Urothelium cell line (cell line): ENCODE results near the gene HPF1.
"Not testable (repeated sequence)": the region's sequence is repeated elsewhere in the genome, so short reads cannot be mapped to it uniquely, and the experiment has no call there.

Source experiments
- DNase-seq: peaks from one replicate; pipeline ENCODE4 v3.0.0; 2011; ENCODE audit warnings: low spot score, mixed read lengths
- FAIRE-seq: peaks from 2 replicates; lab custom pipeline; 2011; peaks lifted over from hg19 to GRCh38; lab: Jason Lieb, UNC

HPF1 gene

DNA sequence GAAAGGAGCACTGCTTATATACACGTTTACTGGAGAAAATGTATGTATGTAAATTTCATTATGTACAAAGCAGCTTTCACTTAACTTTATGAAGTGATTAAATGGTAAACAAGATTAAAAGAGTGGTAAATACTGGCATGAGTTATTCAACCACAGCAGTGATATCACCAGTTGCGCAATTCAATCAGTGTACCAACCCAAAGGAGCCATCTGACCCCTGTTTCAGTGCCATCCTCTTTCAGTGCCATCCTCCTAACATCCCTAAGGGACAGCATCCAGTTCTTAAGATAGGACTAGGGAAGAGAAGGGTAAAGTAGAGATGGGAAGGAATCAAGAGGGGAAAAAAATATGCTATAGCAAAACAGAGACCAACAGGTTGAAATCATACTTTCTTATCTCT is 16.2 kb downstream of the HPF1 start:
- FAIRE-seq (no peak), DNase-seq (no peak)

DNA sequence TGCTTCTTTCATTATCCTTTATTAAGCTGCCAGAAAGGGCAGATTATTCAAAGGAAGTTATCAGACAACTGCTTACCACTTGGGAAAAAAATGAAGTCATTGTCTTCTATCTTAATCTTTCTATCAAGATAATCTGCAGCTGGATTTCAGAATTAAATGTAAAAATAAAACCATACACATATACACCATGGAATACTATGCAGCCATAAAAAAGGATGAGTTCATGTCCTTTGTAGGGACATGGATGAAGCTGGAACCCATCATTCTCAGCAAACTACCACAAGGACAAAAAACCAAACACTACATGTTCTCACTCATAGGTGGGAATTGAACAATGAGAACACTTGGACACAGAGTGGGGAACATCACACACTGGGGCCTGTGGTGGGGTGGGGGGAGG is 19.1 kb downstream of the HPF1 start:
- DNase-seq, FAIRE-seq: not testable (repeated sequence)

DNA sequence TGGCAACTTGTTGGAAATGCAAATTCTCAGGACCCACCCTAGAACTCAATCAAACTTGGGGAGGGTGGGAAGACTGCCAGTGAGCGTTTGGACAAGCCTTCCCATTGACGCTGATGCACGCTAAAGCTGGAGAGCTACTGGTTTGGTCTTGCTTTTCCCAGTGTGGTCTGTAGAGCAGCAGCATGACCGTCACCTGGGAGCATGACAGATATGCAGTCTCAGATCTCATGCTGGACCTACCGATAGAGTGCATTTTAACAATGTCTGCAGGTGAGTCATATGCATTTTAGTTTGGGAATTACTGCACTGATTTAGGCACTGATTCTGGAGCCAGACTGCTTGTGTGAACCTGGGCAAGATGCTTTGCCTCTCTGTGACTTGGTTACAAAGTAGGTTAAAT is 27.2 kb downstream of the HPF1 start:
- FAIRE-seq (no peak), DNase-seq (no peak)

DNA sequence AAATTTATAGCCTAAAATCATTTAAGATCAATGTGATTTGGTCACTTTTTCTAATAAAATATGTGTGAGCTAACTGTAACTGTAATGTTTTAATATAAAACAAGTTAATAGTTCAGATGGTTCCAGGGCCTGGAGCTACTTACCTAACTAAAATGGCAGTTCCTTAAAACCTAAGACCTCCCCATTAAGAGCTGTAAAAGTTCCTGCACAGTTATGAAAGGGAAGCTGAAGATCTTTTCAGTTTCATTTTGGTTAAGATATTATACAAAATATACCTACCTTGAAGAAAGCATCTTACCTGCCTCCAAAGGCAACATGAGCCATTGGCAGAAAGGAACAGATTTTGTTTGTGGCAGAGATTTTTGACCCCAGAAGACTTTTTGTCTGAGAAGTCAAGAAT is 30.1 kb downstream of the HPF1 start:
- FAIRE-seq: no peak
- no peak for DNase-seq

DNA sequence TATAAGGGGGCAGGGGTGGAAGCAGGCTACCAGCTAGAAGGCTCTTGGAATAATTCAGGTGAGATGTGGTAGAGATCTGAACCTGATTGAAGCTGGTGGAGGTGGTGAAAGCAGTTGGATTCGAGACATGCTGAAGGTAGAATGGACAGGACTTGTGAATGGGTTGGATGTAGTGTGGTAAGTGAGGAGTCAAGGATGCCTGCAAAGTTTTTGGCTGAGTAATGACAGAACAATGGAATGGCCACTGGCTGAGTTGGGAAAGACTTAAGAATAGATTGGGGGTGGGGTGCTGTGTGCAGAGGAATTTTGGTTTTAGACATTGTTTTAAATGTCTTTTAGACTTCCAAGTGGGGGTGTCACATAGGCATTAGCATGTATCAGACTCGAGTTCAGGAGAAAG is 33.5 kb downstream of the HPF1 start:
- no peak for FAIRE-seq
- no peak for DNase-seq

DNA sequence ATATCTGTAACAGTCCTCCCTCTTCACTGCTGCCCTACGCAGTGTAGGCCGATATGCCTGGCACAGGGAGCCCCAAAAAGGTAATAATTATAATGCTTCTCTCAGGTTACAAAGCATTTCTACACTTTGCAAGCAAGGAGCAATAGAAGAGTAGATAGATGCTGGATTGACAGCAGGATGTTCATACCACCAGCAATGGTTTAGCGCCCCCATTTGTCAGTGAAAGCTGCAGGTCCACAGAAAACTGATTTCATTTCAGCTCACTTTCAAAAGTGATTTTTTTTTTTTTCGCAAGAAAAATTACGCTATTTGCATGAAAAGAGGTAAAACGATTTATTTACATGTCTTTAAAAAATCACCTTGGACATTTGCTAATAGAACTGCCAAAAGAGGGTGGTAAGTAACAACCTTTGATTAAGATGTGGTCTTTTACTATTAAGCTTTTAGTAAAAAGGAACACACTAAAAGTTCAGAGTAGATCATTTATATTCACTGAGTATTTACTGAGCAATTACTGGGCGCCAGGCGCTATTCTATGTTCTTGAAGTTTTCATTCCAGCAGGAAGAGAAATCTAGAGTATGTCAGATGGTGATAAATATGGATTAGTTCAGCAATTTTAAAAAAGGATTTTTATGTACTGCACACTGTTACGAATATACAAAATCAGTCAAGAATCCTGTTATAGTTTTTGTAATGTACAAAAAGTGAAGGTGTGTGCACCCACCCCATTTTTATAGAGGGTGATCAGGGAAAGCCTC is 34.4 kb downstream of the HPF1 start:
- no peak for DNase-seq
- FAIRE-seq: no peak

DNA sequence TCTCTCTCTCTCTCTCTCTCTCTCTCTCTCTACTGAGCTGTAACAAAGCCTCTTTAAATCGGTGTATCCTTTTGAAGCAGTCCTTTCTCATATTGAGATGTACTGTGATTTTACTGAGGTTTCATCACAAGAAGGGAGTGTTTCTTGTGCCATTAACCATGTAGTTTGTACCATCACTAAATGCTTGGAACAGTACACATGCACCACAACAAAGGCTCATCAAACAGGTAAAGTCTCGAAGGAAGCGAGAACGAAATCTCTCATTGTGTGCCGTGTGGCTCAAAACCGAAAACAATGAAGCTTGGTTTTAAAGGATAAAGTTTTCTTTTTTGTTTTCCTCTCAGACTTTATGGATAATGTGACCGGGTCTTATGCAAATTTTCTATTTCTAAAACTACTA is 37.2 kb downstream of the HPF1 start:
- DNase-seq (no peak), FAIRE-seq (no peak)

DNA sequence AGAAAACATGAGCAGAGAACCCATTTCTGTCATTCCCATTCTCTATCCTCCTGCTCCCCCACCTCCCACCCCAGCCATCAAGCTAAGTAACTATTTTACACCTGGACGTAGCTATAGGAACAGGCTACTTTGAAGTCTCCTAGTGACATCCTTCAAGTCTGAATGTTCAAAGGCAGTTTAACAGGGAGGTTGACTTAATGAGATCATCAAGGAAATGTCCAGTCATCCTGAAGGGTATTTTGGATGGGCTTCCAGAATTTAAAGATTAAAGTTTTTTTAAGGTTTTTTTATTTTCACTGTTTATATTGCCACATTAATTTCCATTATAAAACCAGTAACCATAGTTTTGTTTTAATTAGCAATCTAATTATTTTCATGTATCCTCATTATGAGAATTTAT is 41.1 kb downstream of the HPF1 start:
- DNase-seq (no peak), FAIRE-seq (no peak)

DNA sequence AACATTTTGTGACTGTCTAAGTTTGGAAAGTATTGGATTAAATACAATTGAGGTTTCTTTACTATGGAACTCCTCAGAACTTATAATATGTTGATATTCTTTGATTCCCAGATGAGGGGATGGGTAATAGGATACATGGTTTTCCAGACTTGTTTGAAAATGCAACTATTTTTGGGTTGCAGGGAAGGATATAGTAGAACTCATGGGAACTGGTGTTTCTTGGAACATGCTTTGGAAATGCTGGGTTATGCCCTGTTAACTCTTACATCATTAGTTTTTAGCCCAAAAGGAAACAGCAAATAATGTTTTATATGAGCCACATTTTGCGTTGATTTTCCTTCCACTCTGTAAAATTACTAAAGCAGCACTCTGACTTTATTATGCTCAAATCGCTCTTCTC is 41.9 kb downstream of the HPF1 start:
- FAIRE-seq: no peak
- no peak for DNase-seq

DNA sequence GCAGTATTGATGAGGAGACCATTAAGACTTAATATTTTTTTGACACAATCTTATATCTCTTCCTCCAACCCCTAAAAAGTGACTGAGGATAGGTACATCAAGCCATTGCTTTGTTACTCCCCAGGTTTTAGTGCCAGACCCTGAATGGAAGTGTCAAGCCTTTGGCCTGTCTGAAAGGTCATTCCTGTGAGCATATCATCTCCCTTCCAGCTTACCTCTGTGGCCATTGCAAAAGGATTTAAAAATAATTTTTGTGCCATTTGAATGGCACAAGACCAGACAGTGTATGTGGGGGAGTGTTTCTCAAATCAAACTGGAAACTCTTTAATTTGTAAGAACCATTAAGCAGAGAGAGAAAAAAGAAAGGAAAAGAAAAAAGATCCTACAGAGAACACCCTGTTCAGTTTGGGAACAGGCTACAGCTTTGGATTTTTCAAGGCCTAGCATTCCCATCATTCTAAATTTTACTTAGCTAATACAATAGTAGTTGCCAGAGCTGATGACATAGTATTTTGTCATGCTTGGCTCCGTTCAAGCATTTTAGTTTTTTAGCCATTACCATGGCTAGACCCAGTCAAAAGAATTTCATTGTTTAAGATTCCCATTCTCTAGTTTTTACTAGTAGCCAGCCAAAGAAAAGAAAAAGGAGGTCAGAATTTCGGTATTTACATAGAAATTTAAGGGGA is 49.6 kb downstream of the HPF1 start:
- FAIRE-seq (no peak), DNase-seq (no peak)

DNA sequence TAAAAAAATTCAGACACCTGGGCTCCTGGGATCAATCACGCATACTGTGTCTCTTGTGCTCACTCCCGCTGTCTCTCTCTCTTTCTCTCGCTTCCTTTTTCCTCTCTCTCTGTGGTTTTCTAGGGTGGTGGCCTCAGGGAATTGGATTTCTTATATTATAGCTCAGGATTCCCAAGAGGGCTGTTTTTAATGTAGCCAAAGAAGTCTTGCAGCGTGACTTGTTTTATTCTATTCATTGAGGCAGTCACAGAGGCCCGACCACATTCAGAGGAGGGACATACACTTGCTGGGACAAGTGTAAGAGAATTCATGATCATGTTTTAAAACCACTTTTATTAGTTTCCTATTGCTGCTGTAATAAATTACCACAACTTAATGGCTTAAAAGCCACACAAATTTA is 59.4 kb downstream of the HPF1 start:
- FAIRE-seq: no peak
- DNase-seq: no peak

DNA sequence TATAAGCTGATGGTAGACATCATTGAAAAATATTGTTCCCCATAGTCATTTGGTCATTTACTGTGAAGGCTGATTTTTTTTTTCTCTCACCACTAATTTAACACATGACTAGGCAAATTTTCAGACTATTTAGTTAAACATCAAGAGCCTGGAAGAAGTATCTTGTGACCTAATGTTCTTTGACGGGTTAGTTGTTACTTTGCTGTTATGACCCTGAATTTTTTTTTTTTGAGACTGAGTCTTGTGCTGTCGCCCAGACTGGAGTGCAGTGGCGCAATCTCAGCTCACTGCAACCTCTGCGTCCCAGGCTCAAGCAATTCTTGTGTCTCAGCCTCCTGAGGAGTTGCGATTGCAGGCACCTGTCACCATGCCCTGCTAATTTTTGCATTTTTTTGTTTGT is 67.0 kb downstream of the HPF1 start:
- FAIRE-seq (no peak), DNase-seq (no peak)

DNA sequence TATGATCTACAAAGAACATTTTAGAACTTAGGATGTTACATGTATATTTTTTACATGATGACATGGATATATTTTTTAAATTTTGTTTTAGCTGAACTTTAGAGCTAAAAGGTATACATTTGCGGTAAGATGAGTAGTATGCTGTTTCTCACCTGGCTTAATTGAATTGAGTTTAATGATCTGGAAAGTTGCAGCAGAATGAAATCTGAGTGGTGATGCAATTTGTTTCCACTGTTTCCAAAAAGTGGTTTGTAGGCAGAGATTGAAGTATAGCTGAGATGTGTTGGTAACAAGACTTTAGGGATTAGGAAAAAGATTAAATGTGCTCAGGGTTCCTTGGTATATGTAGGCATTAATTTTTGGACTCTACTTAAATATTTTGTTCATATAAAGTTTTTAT is 68.1 kb downstream of the HPF1 start:
- no peak for FAIRE-seq
- no peak for DNase-seq

DNA sequence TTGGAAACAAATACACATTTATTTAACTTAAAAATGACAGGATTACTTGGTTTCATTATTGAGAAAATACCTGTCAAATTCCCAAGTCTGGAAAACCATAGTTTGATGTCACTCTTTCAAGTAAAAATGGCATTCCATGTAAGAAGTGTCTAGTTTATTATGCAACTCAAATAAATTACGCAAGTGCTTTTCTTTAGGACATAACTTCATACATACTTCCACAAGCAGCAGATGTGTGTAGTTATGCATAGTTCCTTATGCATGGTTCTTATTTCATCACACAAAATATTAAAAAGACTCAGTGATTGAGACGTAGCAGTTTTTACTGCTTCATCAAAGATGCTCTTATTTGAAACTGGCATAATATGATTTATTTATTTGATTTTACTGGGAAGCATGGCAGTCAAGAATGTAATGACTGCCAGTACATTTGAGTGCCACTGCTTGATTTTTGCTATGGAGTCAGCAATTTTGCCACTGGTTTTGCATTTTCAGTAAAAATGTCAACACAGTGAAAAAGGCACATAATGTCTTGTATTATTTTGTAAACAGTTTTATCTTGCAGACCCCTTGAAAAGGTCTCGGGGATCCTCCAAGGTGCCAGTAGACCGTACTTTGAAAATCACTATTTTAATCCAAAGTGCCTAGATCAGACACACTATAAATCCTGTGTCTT is 75.2 kb downstream of the HPF1 start:
- no peak for FAIRE-seq
- no peak for DNase-seq
